ENCODE measurements around the gene ADAMTS6. TPM values are rescaled to one million over a fixed set of nuclear protein-coding genes. Genes with fewer than 3 reads are reported as not detected.

Gene ADAMTS6
- total RNA-seq, 4 donors from 2014 or later, result 0.05 to 0.49 (median 0.31) TPM

- no peak overlapping the region for H3K27ac ChIP-seq
- no peaks in the 10 kb centered on the region for H3K36me3 ChIP-seq
- TF ChIP-seq POLR2A (IDR thresholded peaks at IDR 0.05), result no peak
- TF ChIP-seq, protein P1, sequence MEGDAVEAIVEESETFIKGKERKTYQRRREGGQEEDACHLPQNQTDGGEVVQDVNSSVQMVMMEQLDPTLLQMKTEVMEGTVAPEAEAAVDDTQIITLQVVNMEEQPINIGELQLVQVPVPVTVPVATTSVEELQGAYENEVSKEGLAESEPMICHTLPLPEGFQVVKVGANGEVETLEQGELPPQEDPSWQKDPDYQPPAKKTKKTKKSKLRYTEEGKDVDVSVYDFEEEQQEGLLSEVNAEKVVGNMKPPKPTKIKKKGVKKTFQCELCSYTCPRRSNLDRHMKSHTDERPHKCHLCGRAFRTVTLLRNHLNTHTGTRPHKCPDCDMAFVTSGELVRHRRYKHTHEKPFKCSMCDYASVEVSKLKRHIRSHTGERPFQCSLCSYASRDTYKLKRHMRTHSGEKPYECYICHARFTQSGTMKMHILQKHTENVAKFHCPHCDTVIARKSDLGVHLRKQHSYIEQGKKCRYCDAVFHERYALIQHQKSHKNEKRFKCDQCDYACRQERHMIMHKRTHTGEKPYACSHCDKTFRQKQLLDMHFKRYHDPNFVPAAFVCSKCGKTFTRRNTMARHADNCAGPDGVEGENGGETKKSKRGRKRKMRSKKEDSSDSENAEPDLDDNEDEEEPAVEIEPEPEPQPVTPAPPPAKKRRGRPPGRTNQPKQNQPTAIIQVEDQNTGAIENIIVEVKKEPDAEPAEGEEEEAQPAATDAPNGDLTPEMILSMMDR (IDR thresholded peaks at IDR 0.05 in 4 of 5, conservative IDR thresholded peaks at IDR 0.05 in 1 of 5), result no peak
- H3K4me1 ChIP-seq, result no peaks in the 10 kb centered on the region
- DNase-seq, result no peak
- intact Hi-C loops (cut with DNase I; ENCODE audit: low total_unique reads) (no loop called here), in situ Hi-C loops (cut with MboI; ENCODE audit: low sequenced_read_pairs in 4 of 4) (no loop called here)
- no peaks in the 10 kb centered on the region for H3K27me3 ChIP-seq
- no peaks in the 10 kb centered on the region for H3K9me3 ChIP-seq
- H3K4me3 ChIP-seq, result no peak overlapping the region
- no peak for ATAC-seq
Measured at GRCh38 chr5:65127161-65127901, 354.4 kb downstream of the ADAMTS6 start.

DNA sequence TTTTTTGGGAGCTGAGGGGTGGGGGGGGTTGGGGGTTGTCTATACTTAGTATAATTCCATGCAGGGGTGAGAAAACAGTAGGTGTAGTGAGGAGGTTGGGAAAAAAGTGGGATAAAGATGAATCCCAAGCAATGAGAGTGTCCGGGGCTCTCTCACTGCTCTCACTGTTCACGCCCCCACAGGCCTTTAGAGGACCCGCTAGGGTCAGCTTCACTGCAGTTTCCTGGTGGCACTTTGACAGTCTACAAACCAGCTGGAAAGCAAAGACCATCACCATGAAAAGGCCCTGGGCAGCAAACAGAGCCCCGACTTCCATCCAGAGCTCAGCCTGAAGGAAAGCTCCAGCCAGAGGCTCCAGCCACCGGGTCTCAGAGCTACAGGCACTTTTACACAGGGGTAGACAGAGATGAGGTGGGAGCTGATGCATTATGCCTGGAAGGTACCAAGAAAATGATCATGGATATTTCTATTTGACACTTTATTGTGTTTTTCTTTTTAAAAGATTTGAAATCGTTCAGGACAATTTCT is 355.1 kb downstream of the ADAMTS6 start:
- no peak for ATAC-seq
- H3K36me3 ChIP-seq, result no peaks in the 10 kb centered on the region
- H3K27me3 ChIP-seq, result no peaks in the 10 kb centered on the region
- no peaks in the 10 kb centered on the region for H3K4me1 ChIP-seq
- no peak for TF ChIP-seq POLR2A (IDR thresholded peaks at IDR 0.05)
- TF ChIP-seq, protein P1 (IDR thresholded peaks at IDR 0.05 in 4 of 5, conservative IDR thresholded peaks at IDR 0.05 in 1 of 5), result no peak
- no peak overlapping the region for H3K4me3 ChIP-seq
- intact Hi-C loops (cut with DNase I; ENCODE audit: low total_unique reads), result no loop called here
- DNase-seq, result no peak
- H3K27ac ChIP-seq, result no peak overlapping the region
- in situ Hi-C loops (cut with MboI; ENCODE audit: low sequenced_read_pairs in 4 of 4), result no loop called here
- H3K9me3 ChIP-seq, result no peaks in the 10 kb centered on the region

DNA sequence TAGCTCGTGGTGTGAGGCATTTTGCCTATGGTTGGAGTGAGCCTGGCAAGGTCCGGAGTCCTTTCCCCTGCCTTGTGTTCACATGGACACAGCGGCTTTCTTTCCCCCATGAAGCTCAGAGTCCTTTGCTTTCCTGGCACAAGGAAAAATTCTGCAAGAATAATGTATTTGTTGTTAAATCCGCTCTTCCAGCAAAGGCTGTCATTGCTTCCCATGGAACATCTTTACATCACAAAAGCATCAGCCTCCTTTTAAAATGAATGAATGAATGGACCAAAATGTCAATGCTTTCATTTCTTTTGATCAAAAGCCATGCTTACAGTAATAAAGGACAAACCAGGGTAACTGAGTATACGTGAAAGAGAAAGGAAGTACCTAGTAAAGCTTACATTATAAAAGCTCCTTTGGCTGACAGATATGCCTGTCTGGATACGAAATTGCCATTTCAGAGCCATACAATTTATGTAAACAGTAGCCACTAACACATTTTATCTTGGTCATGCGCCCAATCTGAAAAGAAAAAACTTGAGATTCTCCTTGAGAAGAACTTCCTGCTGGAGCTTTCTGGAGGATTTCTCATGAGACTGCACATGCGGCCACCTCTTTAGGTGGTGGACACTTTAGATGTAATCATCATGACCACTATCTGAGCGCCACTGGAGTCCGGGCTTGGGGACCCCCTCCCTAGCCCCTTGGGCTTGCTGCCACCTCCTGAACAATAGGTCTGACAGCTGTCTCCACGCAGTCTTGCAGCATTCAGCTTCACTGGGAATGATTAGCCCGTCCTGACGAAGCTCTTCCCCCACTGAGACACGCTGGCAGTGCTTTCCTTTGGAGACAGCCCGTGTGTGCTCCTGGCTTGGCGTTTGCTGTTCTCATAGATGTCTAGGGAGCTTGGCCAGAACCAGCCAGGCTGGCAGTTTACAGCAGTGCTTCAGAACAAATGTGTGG is 355.9 kb downstream of the ADAMTS6 start:
- no peaks in the 10 kb centered on the region for H3K27me3 ChIP-seq
- no peaks in the 10 kb centered on the region for H3K9me3 ChIP-seq
- no peak overlapping the region for H3K27ac ChIP-seq
- TF ChIP-seq, protein P1 (IDR thresholded peaks at IDR 0.05 in 4 of 5, conservative IDR thresholded peaks at IDR 0.05 in 1 of 5), result no peak
- TF ChIP-seq POLR2A (IDR thresholded peaks at IDR 0.05), result no peak
- H3K4me3 ChIP-seq, result no peak overlapping the region
- H3K4me1 ChIP-seq, result no peaks in the 10 kb centered on the region
- no peaks in the 10 kb centered on the region for H3K36me3 ChIP-seq
- no peak for DNase-seq
- in situ Hi-C loops (cut with MboI; ENCODE audit: low sequenced_read_pairs in 4 of 4), result no loop called here
- no peak for ATAC-seq
- intact Hi-C loops (cut with DNase I; ENCODE audit: low total_unique reads), result no loop called here

GRCh38 chr5:65121880-65122436 is 359.8 kb downstream of the ADAMTS6 start:
- H3K27me3 ChIP-seq, result no peaks in the 10 kb centered on the region
- in situ Hi-C loops (cut with MboI; ENCODE audit: low sequenced_read_pairs in 4 of 4) (loop anchor here in 1 of 4 donors (25.0 kb wide), 1 partner anchor 365 kb away; the partner anchor contains the start of gene ADAMTS6), intact Hi-C loops (cut with DNase I; ENCODE audit: low total_unique reads) (no loop called here)
- no peaks in the 10 kb centered on the region for H3K36me3 ChIP-seq
- DNase-seq (no peak), ATAC-seq (no peak)
- H3K27ac ChIP-seq, result no peak overlapping the region
- H3K4me3 ChIP-seq, result no peak overlapping the region
- TF ChIP-seq, protein P1 (IDR thresholded peaks at IDR 0.05 in 4 of 5, conservative IDR thresholded peaks at IDR 0.05 in 1 of 5), result no peak
- TF ChIP-seq POLR2A (IDR thresholded peaks at IDR 0.05), result no peak
- H3K4me1 ChIP-seq, result no peaks in the 10 kb centered on the region
- peaks cover 0 to 12% (median 0%) of the 10 kb centered on the region in 3 donors for H3K9me3 ChIP-seq
